Prostate gland (tissue), 2 donors: ENCODE data around the gene CACNA1B. TPM values are rescaled to one million over a fixed set of nuclear protein-coding genes. Genes with fewer than 3 reads are reported as not detected.
A peak's percentile ranks its signal among the peaks of the same experiment; 100 is the strongest.

ENCODE experiments used
- DNase-seq: peaks from one replicate; pipeline ENCODE4 v3.0.0-alpha.2; 2019; ENCODE audit warnings: low spot score
- H3K27ac ChIP-seq, 2 donors: fragments of 200-600 bp; sonication (generic); 2 replicates each; pipeline ENCODE4 v1.5.1; 2017 to 2019
- H3K27me3 ChIP-seq: fragments of 200-600 bp; sonication (generic); replicated peaks from 2 replicates; pipeline ENCODE4 v1.5.1; 2019; ENCODE audit not compliant: insufficient read depth
- H3K36me3 ChIP-seq, 2 donors: fragments of 200-600 bp; sonication (generic); 1 replicate in 1 of 2; 2 replicates in 1 of 2; pipeline versions ENCODE4 v1.5.1 to v1.8.1; 2017 to 2019
- H3K4me1 ChIP-seq: fragments of 200-600 bp; sonication (generic); replicated peaks from 2 replicates; pipeline ENCODE4 v1.5.1; 2019
- H3K4me3 ChIP-seq, 2 donors: fragments of 200-600 bp; sonication (generic); 2 replicates each; pipeline ENCODE4 v1.5.1; 2017 to 2019
- H3K9me3 ChIP-seq: fragments of 200-600 bp; sonication (generic); 2 replicates; pipeline ENCODE4 v1.5.1; 2017
- CTCF ChIP-seq, 4 experiments: fragments of 200-600 bp in 2 of 4; fragments of 450-650 bp in 2 of 4; sonication (generic) in 2 of 4; IDR thresholded peaks; 1 replicate in 3 of 4; 2 replicates in 1 of 4; pipeline ENCODE4 v1.5.1; 2016 to 2019; ENCODE audit warnings: antibody characterized with exemption in 4 of 4, mild to moderate bottlenecking in 2 of 4, moderate library complexity in 2 of 4
- POLR2A ChIP-seq: fragments of 450-650 bp; IDR thresholded peaks from one replicate; pipeline ENCODE4 v1.6.1; 2016; ENCODE audit warnings: antibody characterized with exemption, mild to moderate bottlenecking
- POLR2AphosphoS5 ChIP-seq: sonication (generic); formaldehyde crosslinking; IDR thresholded peaks from one replicate; pipeline ENCODE4 v1.6.1; 2017; ENCODE audit warnings: antibody characterized with exemption
- WGBS: methylation state at CpG from one replicate; pipeline ENCODE4 v1.1.5; 2018; 5-methylcytosine and 5-hydroxymethylcytosine counted together
- intact Hi-C: fragments of 100-400 bp; cut with DNase I; formaldehyde crosslinking; loops from one replicate; pipeline ENCODE4 v1.14.2; 2022
- total RNA-seq, 2 donors: library from RNA; depleted of rRNA; stranded (reverse); fragments of >200 nt; gene quantifications; one replicate each; pipeline ENCODE4 v1.1.0, GENCODE V29; 2016

Gene CACNA1B
- total RNA-seq, 2 donors from 2014 or later, result 0.36 to 6.0 TPM

GRCh38 chr9:138103111-138103848 is 225.7 kb downstream of the CACNA1B start:
- DNase-seq, result peak; percentile 2
- Histone ChIP-seq H3K27ac (no peak overlapping the region), H3K36me3 (no peaks in the 10 kb centered on the region), H3K4me3 (no peak overlapping the region), H3K4me1 (no peaks in the 10 kb centered on the region), H3K27me3 (no peaks in the 10 kb centered on the region), H3K9me3 (no peaks in the 10 kb centered on the region)
- 64% methylated on average over 4 of the region's 6 CpGs for WGBS
- intact Hi-C loops, result no loop called here
- TF ChIP-seq POLR2AphosphoS5 (no peak), POLR2A (no peak), CTCF (IDR thresholded peaks at IDR 0.05) (no peak)

- peak; percentile 2 for DNase-seq
- no peak overlapping the region for H3K27ac ChIP-seq
- H3K4me3 ChIP-seq, result no peak overlapping the region
- intact Hi-C loops, result no loop called here
- H3K4me1 ChIP-seq, result no peaks in the 10 kb centered on the region
- 56% methylated on average over 2 of the region's 3 CpGs for whole genome bisulfite sequencing
- H3K9me3 ChIP-seq, result no peaks in the 10 kb centered on the region
- TF ChIP-seq CTCF (IDR thresholded peaks at IDR 0.05) (no peak), POLR2AphosphoS5 (no peak), POLR2A (no peak)
- no peaks in the 10 kb centered on the region for H3K36me3 ChIP-seq
- no peaks in the 10 kb centered on the region for H3K27me3 ChIP-seq
Observed at GRCh38 chr9:138103849-138104206, 226.2 kb downstream of the CACNA1B start.

GRCh38 chr9:138104251-138105122 is 226.9 kb downstream of the CACNA1B start:
- intact Hi-C loops, result no loop called here
- no peak overlapping the region for H3K4me3 ChIP-seq
- no peaks in the 10 kb centered on the region for H3K36me3 ChIP-seq
- H3K27ac ChIP-seq, result no peak overlapping the region
- DNase-seq, result peak; percentile 1
- WGBS, result 75% methylated on average over 12 of the region's 14 CpGs
- H3K9me3 ChIP-seq, result no peaks in the 10 kb centered on the region
- H3K4me1 ChIP-seq, result no peaks in the 10 kb centered on the region
- TF ChIP-seq POLR2A (no peak), CTCF (IDR thresholded peaks at IDR 0.05) (no peak), POLR2AphosphoS5 (no peak)
- no peaks in the 10 kb centered on the region for H3K27me3 ChIP-seq

GRCh38 chr9:138105123-138105415 is 227.5 kb downstream of the CACNA1B start:
- no peaks in the 10 kb centered on the region for H3K9me3 ChIP-seq
- H3K27ac ChIP-seq, result no peak overlapping the region
- no peaks in the 10 kb centered on the region for H3K27me3 ChIP-seq
- no peaks in the 10 kb centered on the region for H3K36me3 ChIP-seq
- 100% methylated on average over 1 of the region's 2 CpGs for WGBS
- no peaks in the 10 kb centered on the region for H3K4me1 ChIP-seq
- no peak for TF ChIP-seq CTCF (IDR thresholded peaks at IDR 0.05)
- TF ChIP-seq POLR2AphosphoS5, result no peak
- no peak for TF ChIP-seq POLR2A
- DNase-seq, result no peak
- H3K4me3 ChIP-seq, result no peak overlapping the region
- intact Hi-C loops, result no loop called here
